ENCODE measurements around the gene ATG16L1. TPM values are rescaled to one million over a fixed set of nuclear protein-coding genes. Genes with fewer than 3 reads are reported as not detected.
A peak's percentile ranks its signal among the peaks of the same experiment; 100 is the strongest.

The ATG16L1 gene
- polyA plus RNA-seq, 3 donors from 2014 or later, result 9.3 to 16.4 (median 13.2) TPM

- H3K27ac Mint-ChIP-seq, result peak overlapping the region in 2 of 6 donors; percentile 35 to 54
- peaks cover 0 to 3% (median 0%) of the 10 kb centered on the region in 3 donors for H3K36me3 Mint-ChIP-seq
- H3K4me3 Mint-ChIP-seq, result no peak overlapping the region
- H3K4me1 Mint-ChIP-seq, result peaks cover 28 to 31% of the 10 kb centered on the region in 2 donors
- H3K27me3 Mint-ChIP-seq (ENCODE audit: low read depth in 3 of 3), result peaks cover 0 to 3% (median 2%) of the 10 kb centered on the region in 3 donors
- no peaks in the 10 kb centered on the region for H3K9me3 Mint-ChIP-seq
- no peak for DNase-seq
These were observed 86.6 kb downstream of the ATG16L1 start for GRCh38 chr2:233338046-233338445.

- H3K27me3 Mint-ChIP-seq (ENCODE audit: low read depth in 3 of 3), result peaks cover 0 to 3% (median 2%) of the 10 kb centered on the region in 3 donors
- H3K9me3 Mint-ChIP-seq, result no peaks in the 10 kb centered on the region
- H3K4me3 Mint-ChIP-seq, result no peak overlapping the region
- H3K4me1 Mint-ChIP-seq, result peaks cover 19 to 24% of the 10 kb centered on the region in 2 donors
- H3K27ac Mint-ChIP-seq, result peak overlapping the region in 1 of 6 donors; percentile 71
- H3K36me3 Mint-ChIP-seq, result peaks cover 0 to 3% (median 0%) of the 10 kb centered on the region in 3 donors
- no peak for DNase-seq
These were observed 87.4 kb downstream of the ATG16L1 start for GRCh38 chr2:233338812-233339368.

GRCh38 chr2:233339427-233339826, 88.0 kb downstream of the ATG16L1 start:
- Mint-ChIP-seq H3K36me3 (peaks cover 0 to 3% (median 0%) of the 10 kb centered on the region in 3 donors), H3K4me1 (peaks cover 14 to 19% of the 10 kb centered on the region in 2 donors), H3K27ac (no peak overlapping the region), H3K9me3 (no peaks in the 10 kb centered on the region), H3K4me3 (no peak overlapping the region), H3K27me3 (ENCODE audit: low read depth in 3 of 3) (peaks cover 0 to 3% (median 2%) of the 10 kb centered on the region in 3 donors)
- no peak for DNase-seq

GRCh38 chr2:233341296-233341695, 89.8 kb downstream of the ATG16L1 start:
- no peaks in the 10 kb centered on the region for H3K9me3 Mint-ChIP-seq
- peak overlapping the region in 1 of 6 donors; percentile 8 for H3K27ac Mint-ChIP-seq
- H3K4me1 Mint-ChIP-seq, result peaks cover 0 to 6% of the 10 kb centered on the region in 2 donors

GRCh38 chr2:233342301-233342700, 90.8 kb downstream of the ATG16L1 start:
- Mint-ChIP-seq H3K9me3 (no peaks in the 10 kb centered on the region), H3K27ac (no peak overlapping the region), H3K27me3 (ENCODE audit: low read depth in 3 of 3) (peaks cover 0 to 2% (median 0%) of the 10 kb centered on the region in 3 donors), H3K4me3 (no peak overlapping the region), H3K4me1 (peaks cover 0 to 6% of the 10 kb centered on the region in 2 donors), H3K36me3 (no peaks in the 10 kb centered on the region)
- no peak for DNase-seq

More at GRCh38 chr2:233341296-233341695, 89.8 kb downstream of the ATG16L1 start:
- Mint-ChIP-seq H3K36me3 (no peaks in the 10 kb centered on the region), H3K27me3 (ENCODE audit: low read depth in 3 of 3) (peaks cover 0 to 2% (median 0%) of the 10 kb centered on the region in 3 donors), H3K4me3 (no peak overlapping the region)
- DNase-seq, result no peak

GRCh38 chr2:233343171-233343705, 91.8 kb downstream of the ATG16L1 start:
- no peaks in the 10 kb centered on the region for H3K4me1 Mint-ChIP-seq
- no peak overlapping the region for H3K27ac Mint-ChIP-seq
- H3K27me3 Mint-ChIP-seq (ENCODE audit: low read depth in 3 of 3), result peaks cover 0 to 2% (median 2%) of the 10 kb centered on the region in 3 donors
- H3K4me3 Mint-ChIP-seq, result no peak overlapping the region
- DNase-seq, result no peak
- H3K36me3 Mint-ChIP-seq, result no peaks in the 10 kb centered on the region
- H3K9me3 Mint-ChIP-seq, result no peaks in the 10 kb centered on the region

Other genes with a start within 250 kb of the ATG16L1 start
- gene NGEF, start 238.4 kb upstream of the ATG16L1 start, polyA plus RNA-seq, result not detected
- gene NEU2, start 219.0 kb upstream of the ATG16L1 start, polyA plus RNA-seq, result not detected
- gene INPP5D, start 191.3 kb upstream of the ATG16L1 start, polyA plus RNA-seq, result 100 to 1,000 TPM in 1 of 3 donors, 10 to 100 TPM in 2; 54.8 to 307 (median 73.5) TPM
- gene SAG, start 56.1 kb downstream of the ATG16L1 start, polyA plus RNA-seq, result not detected
- 10 to 100 TPM; 15.9 to 60.6 (median 21.3) TPM for gene DGKD, start 102.8 kb downstream of the ATG16L1 start, polyA plus RNA-seq

All from immature natural killer cell (primary cell).